Measurements from ENCODE around the gene USP6NL. TPM values are rescaled to one million over a fixed set of nuclear protein-coding genes. Genes with fewer than 3 reads are reported as not detected.

Gene USP6NL
- total and polyA plus RNA-seq, 10 of the 15 experiments (the other 5 are each of a cell fraction or from before 2014, with no cell fraction given) = 4.0 to 27.7 (median 18.2) TPM

- TF ChIP-seq CEBPB (IDR thresholded peaks at IDR 0.05; ENCODE audit: borderline replicate concordance in 1 of 2, low read depth in 2 of 2, low read length in 2 of 2) (no peak), MEF2A (IDR thresholded peaks at IDR 0.05; ENCODE audit: insufficient read depth, low read depth, low read length) (0 out of 2 replicates have a peak, but pooled peaks have one; percentile 44), YY1 (IDR thresholded peaks at IDR 0.05; ENCODE audit: low read depth, low read length) (peak; percentile 75), TCF3 (IDR thresholded peaks at IDR 0.05; ENCODE audit: borderline replicate concordance, insufficient read depth, low read depth, low read length) (no peak), YBX1 (IDR thresholded peaks at IDR 0.05) (no peak), ASH2L (IDR thresholded peaks at IDR 0.05; ENCODE audit: borderline replicate concordance, low read depth) (no peak), RAD51 (IDR thresholded peaks at IDR 0.05) (no peak)
- TF ChIP-seq, protein P1, sequence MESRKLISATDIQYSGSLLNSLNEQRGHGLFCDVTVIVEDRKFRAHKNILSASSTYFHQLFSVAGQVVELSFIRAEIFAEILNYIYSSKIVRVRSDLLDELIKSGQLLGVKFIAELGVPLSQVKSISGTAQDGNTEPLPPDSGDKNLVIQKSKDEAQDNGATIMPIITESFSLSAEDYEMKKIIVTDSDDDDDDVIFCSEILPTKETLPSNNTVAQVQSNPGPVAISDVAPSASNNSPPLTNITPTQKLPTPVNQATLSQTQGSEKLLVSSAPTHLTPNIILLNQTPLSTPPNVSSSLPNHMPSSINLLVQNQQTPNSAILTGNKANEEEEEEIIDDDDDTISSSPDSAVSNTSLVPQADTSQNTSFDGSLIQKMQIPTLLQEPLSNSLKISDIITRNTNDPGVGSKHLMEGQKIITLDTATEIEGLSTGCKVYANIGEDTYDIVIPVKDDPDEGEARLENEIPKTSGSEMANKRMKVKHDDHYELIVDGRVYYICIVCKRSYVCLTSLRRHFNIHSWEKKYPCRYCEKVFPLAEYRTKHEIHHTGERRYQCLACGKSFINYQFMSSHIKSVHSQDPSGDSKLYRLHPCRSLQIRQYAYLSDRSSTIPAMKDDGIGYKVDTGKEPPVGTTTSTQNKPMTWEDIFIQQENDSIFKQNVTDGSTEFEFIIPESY (IDR thresholded peaks at IDR 0.05) = 0 out of 2 replicates have a peak, but pooled peaks have one; percentile 66
These were observed 139.2 kb downstream of the USP6NL start (continued) for GRCh38 chr10:11472158-11472753.

GRCh38 chr10:11469575-11470391 lies 141.7 kb downstream of the USP6NL start:
- Histone ChIP-seq H3K27me3 (replicated peaks in 1 of 2; ENCODE audit: control insufficient read depth in 2 of 2, insufficient read depth in 2 of 2, low read length in 1 of 2) (no peaks in the 10 kb centered on the region), H3K4me3 (no peak overlapping the region), H3K9ac (ENCODE audit: control insufficient read depth, insufficient read depth, low read length) (no peak overlapping the region), H3K27ac (ENCODE audit: control insufficient read depth, insufficient read depth) (no peak overlapping the region), H2AFZ (ENCODE audit: control insufficient read depth, low read depth, low read length) (no peak overlapping the region), H3K36me3 (ENCODE audit: control insufficient read depth in 2 of 2, insufficient read depth in 2 of 2, low read length in 1 of 2) (peaks cover 1 to 17% of the 10 kb centered on the region in 2 experiments), H3K4me1 (ENCODE audit: control insufficient read depth, insufficient read depth, low read length) (no peaks in the 10 kb centered on the region), H4K20me1 (ENCODE audit: control insufficient read depth, insufficient read depth) (no peaks in the 10 kb centered on the region), H3K79me2 (ENCODE audit: control insufficient read depth, insufficient read depth, low read length) (no peaks in the 10 kb centered on the region), H3K4me2 (ENCODE audit: control insufficient read depth, insufficient read depth) (no peak overlapping the region), H3K9me3 (replicated peaks; ENCODE audit: control insufficient read depth, insufficient read depth, low read length) (no peaks in the 10 kb centered on the region)
- WGBS (ENCODE audit: insufficient coverage, insufficient replicate concordance, low lambda C conversion rate, missing lambda C conversion rate) = 95% methylated on average over 22 of the region's 22 CpGs
- ATAC-seq = no peak
- ChIA-PET SMC1A (ENCODE audit: uncharacterized antibody, unreplicated experiment) (interaction anchor here (0.6 kb wide), 1 partner anchor 17 kb away, joined by 3 read pairs; no protein-coding TSS in a partner anchor), CTCF (no interaction called here), POLR2A (no interaction called here), RAD21 (ENCODE audit: unreplicated experiment) (no interaction called here)
- intact Hi-C loops (cut with micrococcal nuclease; ENCODE audit: unreplicated experiment) = loop anchor here (5.0 to 10.0 kb wide), 3 partner anchors 135 to 357 kb away; no protein-coding TSS in a partner anchor
- in situ Hi-C loops (cut with MboI) = loop anchor here (25.0 kb wide), 1 partner anchor 357 kb away; no protein-coding TSS in a partner anchor
- FAIRE-seq = no peak
- BruUV-seq (replicated peaks) = no TSS peak
- TF ChIP-seq ZNF274 (IDR thresholded peaks at IDR 0.05; ENCODE audit: insufficient read depth, insufficient read length) (no peak), BHLHE40 (IDR thresholded peaks at IDR 0.05; ENCODE audit: borderline replicate concordance in 1 of 2, low read depth in 2 of 2, low read length in 1 of 2) (no peak), ZNF24 (IDR thresholded peaks at IDR 0.05) (no peak), ZBTB11 (CRISPR knock-in tag; IDR thresholded peaks at IDR 0.05) (no peak), HDGF (IDR thresholded peaks at IDR 0.05) (no peak), CBX3 (IDR thresholded peaks at IDR 0.05; ENCODE audit: borderline replicate concordance, low read depth) (no peak), ZSCAN29 (IDR thresholded peaks at IDR 0.05) (no peak), SP1 (IDR thresholded peaks at IDR 0.05; ENCODE audit: low read depth, low read length) (no peak), TCF7 (IDR thresholded peaks at IDR 0.05; ENCODE audit: borderline replicate concordance) (no peak), YY1 (IDR thresholded peaks at IDR 0.05; ENCODE audit: low read depth, low read length) (no peak)
- DNase-seq (ENCODE audit: low read depth, low spot score) = no peak

All from GM12878 (cell line).